ENCODE data around the gene NXF1.

DNA sequence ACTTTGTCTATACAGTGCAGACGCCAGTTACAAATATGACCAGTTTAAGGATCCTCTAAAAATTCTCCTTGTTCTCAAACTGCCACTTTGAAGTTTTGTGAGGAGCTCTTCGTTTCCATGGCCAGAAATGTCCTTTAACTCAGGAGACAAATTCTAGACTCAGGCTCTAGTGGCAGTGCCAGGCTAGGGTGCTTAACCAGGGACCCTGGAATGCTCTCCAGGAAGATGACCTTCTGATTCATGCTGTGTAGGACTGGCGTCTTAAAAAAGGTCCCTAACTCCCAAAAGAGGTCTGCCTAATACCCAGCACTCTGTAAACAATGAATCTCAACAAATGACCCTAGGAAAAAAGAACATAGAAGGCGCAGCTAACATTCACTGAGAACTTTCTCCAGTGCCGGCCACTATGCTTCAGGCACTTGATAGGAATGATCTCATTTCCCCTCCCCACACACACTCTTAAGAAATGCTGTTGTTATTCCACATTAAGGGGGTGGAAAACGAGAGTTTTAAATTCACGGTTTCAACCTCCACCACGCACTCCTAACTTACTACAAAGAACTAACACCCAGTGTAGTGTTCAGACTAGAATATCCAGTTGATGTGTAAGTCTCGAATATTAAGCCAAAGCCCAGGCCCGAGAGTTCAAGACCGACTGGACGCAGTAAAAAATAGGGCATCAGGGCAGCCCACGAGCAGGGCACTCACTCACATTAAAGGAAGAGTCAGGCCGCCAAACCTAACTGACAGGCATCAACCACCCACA is 747 bp downstream of the NXF1 start:
- TF ChIP-seq, protein P1, sequence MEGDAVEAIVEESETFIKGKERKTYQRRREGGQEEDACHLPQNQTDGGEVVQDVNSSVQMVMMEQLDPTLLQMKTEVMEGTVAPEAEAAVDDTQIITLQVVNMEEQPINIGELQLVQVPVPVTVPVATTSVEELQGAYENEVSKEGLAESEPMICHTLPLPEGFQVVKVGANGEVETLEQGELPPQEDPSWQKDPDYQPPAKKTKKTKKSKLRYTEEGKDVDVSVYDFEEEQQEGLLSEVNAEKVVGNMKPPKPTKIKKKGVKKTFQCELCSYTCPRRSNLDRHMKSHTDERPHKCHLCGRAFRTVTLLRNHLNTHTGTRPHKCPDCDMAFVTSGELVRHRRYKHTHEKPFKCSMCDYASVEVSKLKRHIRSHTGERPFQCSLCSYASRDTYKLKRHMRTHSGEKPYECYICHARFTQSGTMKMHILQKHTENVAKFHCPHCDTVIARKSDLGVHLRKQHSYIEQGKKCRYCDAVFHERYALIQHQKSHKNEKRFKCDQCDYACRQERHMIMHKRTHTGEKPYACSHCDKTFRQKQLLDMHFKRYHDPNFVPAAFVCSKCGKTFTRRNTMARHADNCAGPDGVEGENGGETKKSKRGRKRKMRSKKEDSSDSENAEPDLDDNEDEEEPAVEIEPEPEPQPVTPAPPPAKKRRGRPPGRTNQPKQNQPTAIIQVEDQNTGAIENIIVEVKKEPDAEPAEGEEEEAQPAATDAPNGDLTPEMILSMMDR (IDR thresholded peaks at IDR 0.05), result no peak
- TF ChIP-seq POLR2A (IDR thresholded peaks at IDR 0.05), result no peak
